Body of pancreas (tissue), 4 donors: ENCODE measurements around the gene LILRA5. TPM values are rescaled to one million over a fixed set of nuclear protein-coding genes. Genes with fewer than 3 reads are reported as not detected.
"Not testable (repeated sequence)": the region's sequence is repeated elsewhere in the genome, so short reads cannot be mapped to it uniquely, and the experiment has no call there.

Source experiments
- ATAC-seq: fragments of 150-250 bp; one replicate; pipeline ENCODE4 v1.9.1; 2016
- DNase-seq, 4 donors: peaks; one replicate each; pipeline ENCODE4 v3.0.0-alpha.2; 2019
- H3K27ac ChIP-seq, 4 donors: fragments of 200-600 bp; sonication (generic); 1 replicate in 3 of 4; 2 replicates in 1 of 4; pipeline versions ENCODE4 v1.5.1 to v1.6.1; 2016 to 2019; ENCODE audit warnings: mild to moderate bottlenecking in 1 of 4, mixed read lengths in 1 of 4, moderate library complexity in 1 of 4
- H3K27me3 ChIP-seq, 2 donors: fragments of 200-600 bp; sonication (generic); one replicate each; pipeline ENCODE4 v1.6.0; 2016; ENCODE audit warnings: mild to moderate bottlenecking in 1 of 2
- H3K36me3 ChIP-seq, 2 donors: fragments of 200-600 bp; sonication (generic); replicated peaks in 1 of 2; 2 replicates each; pipeline ENCODE4 v1.5.1; 2016; ENCODE audit warnings: low read depth in 2 of 2; ENCODE audit not compliant: insufficient read depth in 1 of 2
- H3K4me1 ChIP-seq: fragments of 200-600 bp; sonication (generic); one replicate; pipeline ENCODE4 v1.6.0; 2016
- H3K4me3 ChIP-seq, 2 donors: fragments of 200-600 bp; sonication (generic); 1 replicate in 1 of 2; 2 replicates in 1 of 2; pipeline ENCODE4 v1.5.1; 2016 to 2019
- H3K9me3 ChIP-seq, 3 donors: fragments of 200-600 bp; sonication (generic); 1 replicate in 2 of 3; 2 replicates in 1 of 3; pipeline ENCODE4 v1.5.1; 2016
- CTCF ChIP-seq, 7 experiments: fragments of 450-650 bp in 4 of 7; fragments of 200-600 bp in 3 of 7; sonication (generic) in 3 of 7; IDR thresholded peaks; one replicate each; pipeline ENCODE4 v1.5.1; 2016 to 2019; ENCODE audit warnings: antibody characterized with exemption in 7 of 7
- POLR2A ChIP-seq, 3 donors: fragments of 450-650 bp; IDR thresholded peaks; one replicate each; pipeline ENCODE4 v1.6.1; 2016; ENCODE audit warnings: antibody characterized with exemption in 3 of 3, mild to moderate bottlenecking in 2 of 3
- WGBS, 2 donors: methylation state at CpG; one replicate each; pipeline ENCODE4 v1.1.5; 2017; 5-methylcytosine and 5-hydroxymethylcytosine counted together
- intact Hi-C: fragments of 100-400 bp; cut with DNase I; formaldehyde crosslinking; loops from one replicate; pipeline ENCODE4 v1.15.1; 2023
- total RNA-seq, 2 donors: library from RNA; depleted of rRNA; stranded (reverse); fragments of >200 nt; gene quantifications; one replicate each; pipeline ENCODE4 v1.1.0, GENCODE V29; 2016

Gene LILRA5
- total RNA-seq, 2 donors from 2014 or later, result 0.78 TPM; not detected in 1

GRCh38 chr19:54275951-54276350, 37.0 kb downstream of the LILRA5 start:
- TF ChIP-seq POLR2A (IDR thresholded peaks at IDR 0.05) (no peak), CTCF (IDR thresholded peaks at IDR 0.05) (no peak)
- H3K4me3 ChIP-seq, result no peak overlapping the region
- WGBS, 2 donors, result 37 to 75% methylated on average over 2 to 6 of the region's 9 CpGs
- no peaks in the 10 kb centered on the region for H3K36me3 ChIP-seq
- intact Hi-C loops, result no loop called here
- no peaks in the 10 kb centered on the region for H3K9me3 ChIP-seq
- H3K27me3 ChIP-seq, result peaks cover 0 to 5% of the 10 kb centered on the region in 2 donors
- no peak for ATAC-seq
- no peak for DNase-seq
- H3K4me1 ChIP-seq, result no peaks in the 10 kb centered on the region
- no peak overlapping the region for H3K27ac ChIP-seq

- H3K9me3 ChIP-seq, DNase-seq, H3K4me1 ChIP-seq, H3K4me3 ChIP-seq, H3K27ac ChIP-seq, intact Hi-C loops, ATAC-seq, H3K27me3 ChIP-seq, H3K36me3 ChIP-seq: not testable (repeated sequence)
- 45 to 46% methylated on average over 4 to 8 of the region's 9 CpGs for WGBS, 2 donors
Observed at GRCh38 chr19:54274516-54274915, 38.5 kb downstream of the LILRA5 start.

GRCh38 chr19:54273821-54274220, 39.1 kb downstream of the LILRA5 start:
- DNase-seq, result no peak
- WGBS, 2 donors, result 41 to 63% methylated on average over 3 of the region's 3 CpGs
- intact Hi-C loops, result no loop called here
- ATAC-seq, result no peak
- Histone ChIP-seq H3K27ac (no peak overlapping the region), H3K4me3 (no peak overlapping the region), H3K27me3 (no peaks in the 10 kb centered on the region), H3K36me3 (no peaks in the 10 kb centered on the region), H3K9me3 (no peaks in the 10 kb centered on the region), H3K4me1 (no peaks in the 10 kb centered on the region)
- TF ChIP-seq CTCF (IDR thresholded peaks at IDR 0.05) (no peak), POLR2A (IDR thresholded peaks at IDR 0.05) (no peak)

- ATAC-seq, H3K27ac ChIP-seq, H3K4me3 ChIP-seq, H3K27me3 ChIP-seq, H3K36me3 ChIP-seq, H3K4me1 ChIP-seq, DNase-seq, H3K9me3 ChIP-seq, intact Hi-C loops: not testable (repeated sequence)
- 39 to 73% methylated on average over 4 to 5 of the region's 5 CpGs for WGBS, 2 donors
Observed at GRCh38 chr19:54272181-54272580, 40.8 kb downstream of the LILRA5 start.

- H3K9me3 ChIP-seq, intact Hi-C loops, H3K36me3 ChIP-seq, H3K4me3 ChIP-seq, H3K27me3 ChIP-seq, H3K4me1 ChIP-seq, ATAC-seq: not testable (repeated sequence)
- 44 to 54% methylated on average over 3 to 4 of the region's 4 CpGs for WGBS, 2 donors
- peak overlapping the region in 1 of 4 donors; percentile 25 for H3K27ac ChIP-seq
- peak in 1 of 4 donors; percentile 30 for DNase-seq
Observed at GRCh38 chr19:54271587-54271986, 41.4 kb downstream of the LILRA5 start.

- WGBS, 2 donors, result 42 to 57% methylated on average over 8 of the region's 8 CpGs
- H3K36me3 ChIP-seq, result no peaks in the 10 kb centered on the region
- peak in 1 of 3 donors; percentile 9 for TF ChIP-seq POLR2A (IDR thresholded peaks at IDR 0.05)
- no peak for TF ChIP-seq CTCF (IDR thresholded peaks at IDR 0.05)
- ATAC-seq, result no peak
- no peaks in the 10 kb centered on the region for H3K9me3 ChIP-seq
- H3K4me1 ChIP-seq, result no peaks in the 10 kb centered on the region
- H3K27ac ChIP-seq, result peak overlapping the region in 1 of 4 donors; percentile 25
- intact Hi-C loops, result no loop called here
- H3K27me3 ChIP-seq, result no peaks in the 10 kb centered on the region
- DNase-seq, result peak in 1 of 4 donors; percentile 56
- no peak overlapping the region for H3K4me3 ChIP-seq
Observed at GRCh38 chr19:54271106-54271505, 41.9 kb downstream of the LILRA5 start.
